Panc1 (cell line): ENCODE measurements around the gene SKAP1. TPM values are rescaled to one million over a fixed set of nuclear protein-coding genes. Genes with fewer than 3 reads are reported as not detected.

ENCODE experiments used
- ATAC-seq: fragments of 200-7000 bp; cut with Tn5 transposase; 2 replicates; pipeline ENCODE4 v1.9.1; 2020; ENCODE audit warnings: mild to moderate bottlenecking, moderate library complexity
- BruUV-seq: library from RNA; stranded (reverse); fragments of 400-500 nt; replicated peaks from 2 replicates; lab custom pipeline; 2021; lab: Mats Ljungman, UMichigan
- CTCF ChIA-PET: fragments of 300-600 bp; sonication (Branson Sonifier 250); formaldehyde crosslinking; loops from one replicate; lab custom pipeline; 2022; ENCODE audit warnings: antibody characterized with exemption; lab: Charles Lee
- POLR2A ChIA-PET: fragments of 300-600 bp; sonication (Branson Sonifier 250); formaldehyde crosslinking; loops from one replicate; lab custom pipeline; 2022; ENCODE audit warnings: antibody characterized with exemption; lab: Charles Lee
- DNase-seq: peaks from one replicate; pipeline ENCODE4 v3.0.0-alpha.2; 2010; ENCODE audit warnings: low read depth, low spot score
- H3K27ac ChIP-seq: 2 replicates; pipeline ENCODE4 v1.5.1; 2011; ENCODE audit warnings: mild to moderate bottlenecking, low read length, inconsistent platforms
- H3K27me3 ChIP-seq: fragments of 200-500 bp; sonication (Bioruptor generic); 2 replicates; pipeline ENCODE4 v1.6.0; 2014; ENCODE audit warnings: low read length, inconsistent platforms; ENCODE audit not compliant: control insufficient read depth, insufficient read depth
- H3K36me3 ChIP-seq: fragments of 200-500 bp; sonication (Bioruptor generic); 2 replicates; pipeline ENCODE4 v1.5.1; 2014; ENCODE audit warnings: inconsistent platforms, mild to moderate bottlenecking, low read length, moderate library complexity; ENCODE audit not compliant: control insufficient read depth, insufficient read depth
- H3K4me1 ChIP-seq: 2 replicates; pipeline ENCODE4 v1.5.1; 2011; ENCODE audit warnings: inconsistent platforms, mild to moderate bottlenecking, low read length, moderate library complexity; ENCODE audit not compliant: control insufficient read depth, insufficient read depth
- H3K4me3 ChIP-seq, 2 experiments: 2 replicates each; pipeline ENCODE4 v1.5.1; 2011 to 2012; ENCODE audit warnings: low read depth in 2 of 2, low read length in 2 of 2, mild to moderate bottlenecking in 2 of 2, inconsistent platforms in 1 of 2, moderate library complexity in 1 of 2
- H3K9me3 ChIP-seq: fragments of 200-500 bp; sonication (Bioruptor generic); 2 replicates; pipeline ENCODE4 v1.5.1; 2014; ENCODE audit warnings: low read depth, mild to moderate bottlenecking, inconsistent platforms, low read length, moderate library complexity; ENCODE audit not compliant: control insufficient read depth, insufficient read depth
- CTCF ChIP-seq: fragments of 450-650 bp; IDR thresholded peaks from 2 replicates; pipeline ENCODE4 v1.5.1; 2017; ENCODE audit warnings: mild to moderate bottlenecking
- POLR2AphosphoS5 ChIP-seq: IDR thresholded peaks from 2 replicates; pipeline ENCODE4 v1.6.1; 2012; ENCODE audit warnings: mild to moderate bottlenecking, low read depth, low read length, moderate library complexity
- REST ChIP-seq, 2 experiments: IDR thresholded peaks; 2 replicates each; pipeline ENCODE4 v1.6.1; 2011 to 2012; ENCODE audit warnings: low read depth in 2 of 2, control low read depth in 1 of 2, low read length in 1 of 2, mild to moderate bottlenecking in 1 of 2, moderate library complexity in 1 of 2; ENCODE audit not compliant: insufficient read depth in 1 of 2
- SIN3A ChIP-seq: IDR thresholded peaks from 2 replicates; pipeline ENCODE4 v1.6.1; 2012; ENCODE audit warnings: low read depth, mild to moderate bottlenecking, low read length, moderate library complexity, borderline replicate concordance; ENCODE audit not compliant: insufficient read depth
- TCF7L2 ChIP-seq: IDR thresholded peaks from 2 replicates; pipeline ENCODE4 v1.6.1; 2011; ENCODE audit warnings: mild to moderate bottlenecking, low read depth, low read length, inconsistent platforms
- in situ Hi-C: cut with HindIII; loops from 2 replicates; pipeline ENCODE4 v1.10.0; 2016; ENCODE audit warnings: low sequenced_read_pairs, low pct_unique_long_range_greater_than_20kb
- intact Hi-C: fragments of 100-400 bp; cut with micrococcal nuclease; formaldehyde crosslinking; loops from one replicate; pipeline ENCODE4 v1.10.0; 2022; ENCODE audit not compliant: unreplicated experiment
- total RNA-seq: library from RNA; stranded (reverse); gene quantifications from one replicate; pipeline ENCODE4 v1.2.1, GENCODE V29; 2021; ENCODE audit not compliant: unreplicated experiment

SKAP1 gene
- total RNA-seq, 1 experiment from 2014 or later = 0.90 TPM

GRCh38 chr17:48254896-48255295 lies 175.1 kb downstream of the SKAP1 start:
- TF ChIP-seq POLR2AphosphoS5 (no peak), REST (IDR thresholded peaks at IDR 0.05; ENCODE audit: insufficient read depth in 1 of 2, low read depth in 2 of 2, low read length in 1 of 2) (no peak), SIN3A (no peak), CTCF (no peak), TCF7L2 (no peak)
- in situ Hi-C loops (no loop called here), intact Hi-C loops (no loop called here)
- H3K4me3 ChIP-seq = no peak overlapping the region
- H3K36me3 ChIP-seq = no peaks in the 10 kb centered on the region
- no peaks in the 10 kb centered on the region for H3K9me3 ChIP-seq
- DNase-seq (no peak), ATAC-seq (no peak)
- BruUV-seq = no TSS peak
- CTCF ChIA-PET = interaction anchor here (1.5 kb wide), 1 partner anchor 8 kb away, joined by 3 read pairs; no protein-coding TSS in a partner anchor
- H3K27ac ChIP-seq = no peak overlapping the region
- POLR2A ChIA-PET = interaction anchor here (0.5 kb wide), 1 partner anchor 525 kb away, joined by 9 read pairs; no protein-coding TSS in a partner anchor
- H3K27me3 ChIP-seq = no peaks in the 10 kb centered on the region
- peaks cover 5% of the 10 kb centered on the region for H3K4me1 ChIP-seq

- in situ Hi-C loops = no loop called here
- Histone ChIP-seq H3K27ac (no peak overlapping the region), H3K9me3 (no peaks in the 10 kb centered on the region), H3K4me1 (no peaks in the 10 kb centered on the region), H3K27me3 (no peaks in the 10 kb centered on the region), H3K4me3 (no peak overlapping the region), H3K36me3 (no peaks in the 10 kb centered on the region)
- ChIA-PET POLR2A (no interaction called here), CTCF (interaction anchor here (1.5 kb wide), 1 partner anchor 9 kb away, joined by 3 read pairs; no protein-coding TSS in a partner anchor)
- BruUV-seq = no TSS peak
- TF ChIP-seq CTCF = no peak
- no peak for TF ChIP-seq POLR2AphosphoS5
- no peak for TF ChIP-seq REST (IDR thresholded peaks at IDR 0.05; ENCODE audit: insufficient read depth in 1 of 2, low read depth in 2 of 2, low read length in 1 of 2)
- no peak for TF ChIP-seq SIN3A
- no peak for TF ChIP-seq TCF7L2
- no peak for ATAC-seq
- no peak for DNase-seq
- intact Hi-C loops = no loop called here
These were observed 176.0 kb downstream of the SKAP1 start for GRCh38 chr17:48253975-48254374.
